Adipose tissue (tissue), 3 donors: ENCODE results near the gene LTBP2. TPM values are rescaled to one million over a fixed set of nuclear protein-coding genes. Genes with fewer than 3 reads are reported as not detected.

Experiments
- H3K27ac ChIP-seq: one replicate; pipeline ENCODE4 v1.5.1; 2013; ENCODE audit warnings: low read depth, low read length
- WGBS, 3 donors: extraction: QIAGEN DNeasy Blood & Tissue Kit; methylation state at CpG; one replicate each; pipeline ENCODE4 v1.1.7; 2013; 5-methylcytosine and 5-hydroxymethylcytosine counted together
- polyA plus RNA-seq, 3 donors: library from polyadenylated mRNA; stranded (reverse); fragments of 200-250 nt; gene quantifications; one replicate each; pipeline ENCODE4 v1.2.3, GENCODE V29; 2013
- donor health status: healthy with polysubstance abuse.
- donor health status: Bipolar disorder and iron deficiency.
- donor health status: healthy.

LTBP2 gene
- polyA plus RNA-seq, 3 donors, result 1.8 to 18.4 (median 13.9) TPM

DNA sequence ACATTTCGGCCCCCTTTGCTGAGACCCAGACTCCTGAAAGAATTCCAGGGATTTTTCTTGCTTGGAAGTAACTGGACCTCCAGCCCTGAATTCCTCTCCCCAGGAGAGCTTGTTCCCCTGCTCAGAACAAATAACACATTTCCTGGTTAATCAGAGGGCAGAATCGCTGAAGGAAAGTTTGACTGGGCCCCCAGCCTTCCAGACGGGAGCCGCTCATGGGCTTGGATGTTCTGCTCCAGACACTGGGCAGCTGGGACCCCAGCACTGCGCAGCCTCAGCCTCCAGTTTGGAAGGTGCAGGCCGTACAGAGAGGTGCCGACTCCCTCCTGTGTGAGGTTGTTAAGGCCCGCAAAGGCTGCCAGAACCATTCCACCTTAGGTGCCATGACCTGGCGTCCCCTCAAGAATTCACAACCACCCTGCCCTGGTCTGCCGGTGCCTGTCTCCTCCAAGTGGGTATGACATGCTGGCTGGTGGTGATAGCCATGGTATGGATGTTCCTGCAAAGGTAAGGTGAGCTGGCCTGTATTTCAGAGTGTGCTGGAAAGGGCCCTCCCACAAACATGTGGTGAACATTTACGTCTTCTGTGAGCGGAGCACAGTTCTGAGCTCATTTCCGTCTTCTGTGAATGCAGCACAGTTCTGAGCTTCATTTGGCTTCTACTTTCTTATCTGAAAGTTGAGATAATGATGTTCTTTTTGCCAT lies 5.1 kb upstream of the LTBP2 start:
- H3K27ac ChIP-seq, result no peak overlapping the region

DNA sequence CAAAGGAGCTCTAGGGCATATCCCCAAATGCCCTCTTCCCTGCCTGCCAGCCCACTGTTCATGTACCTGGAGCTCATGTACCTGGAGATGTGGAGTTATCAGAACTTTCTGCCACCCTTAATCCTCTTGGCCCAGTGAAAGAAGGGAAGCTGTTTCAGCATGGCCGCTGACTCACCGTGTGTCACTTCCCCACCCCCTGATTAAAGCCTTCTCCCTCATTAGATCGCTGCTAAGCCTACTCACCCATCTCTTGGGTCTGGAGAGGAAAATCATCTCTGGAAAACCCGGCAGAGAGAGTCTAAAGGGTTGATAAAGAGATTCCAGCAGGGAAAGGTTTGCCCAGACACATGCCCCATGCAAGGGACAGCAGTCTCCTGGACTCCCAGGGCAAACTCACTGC lies 4.5 kb upstream of the LTBP2 start:
- no peak overlapping the region for H3K27ac ChIP-seq
- WGBS, 3 donors, result 36 to 74% (median 41%) methylated on average over 4 of the region's 4 CpGs

More for the DNA sequence above, 5.1 kb upstream of the LTBP2 start:
- WGBS, 3 donors, result 83 to 93% (median 88%) methylated on average over 13 of the region's 13 CpGs

DNA sequence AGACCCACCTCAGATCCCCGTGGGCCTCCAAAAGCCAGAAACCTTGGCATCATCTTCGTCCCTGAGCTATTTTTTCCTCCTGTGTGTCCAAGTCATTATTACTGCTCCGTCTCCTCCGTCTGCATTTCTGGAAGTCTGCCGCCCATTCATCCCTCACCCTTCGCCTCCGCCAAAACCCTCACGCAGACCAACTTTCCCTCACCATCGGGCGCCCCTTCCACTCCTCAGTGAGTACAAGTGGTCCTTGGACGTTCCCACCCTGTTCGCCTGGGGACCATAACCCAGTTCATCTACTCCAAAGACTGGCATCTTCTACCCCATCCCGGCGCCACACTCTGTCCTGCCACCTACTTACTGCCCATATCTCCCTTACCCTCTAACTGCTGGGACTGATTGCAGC lies 3.7 kb upstream of the LTBP2 start:
- 92 to 96% (median 94%) methylated on average over 14 of the region's 14 CpGs for WGBS, 3 donors

DNA sequence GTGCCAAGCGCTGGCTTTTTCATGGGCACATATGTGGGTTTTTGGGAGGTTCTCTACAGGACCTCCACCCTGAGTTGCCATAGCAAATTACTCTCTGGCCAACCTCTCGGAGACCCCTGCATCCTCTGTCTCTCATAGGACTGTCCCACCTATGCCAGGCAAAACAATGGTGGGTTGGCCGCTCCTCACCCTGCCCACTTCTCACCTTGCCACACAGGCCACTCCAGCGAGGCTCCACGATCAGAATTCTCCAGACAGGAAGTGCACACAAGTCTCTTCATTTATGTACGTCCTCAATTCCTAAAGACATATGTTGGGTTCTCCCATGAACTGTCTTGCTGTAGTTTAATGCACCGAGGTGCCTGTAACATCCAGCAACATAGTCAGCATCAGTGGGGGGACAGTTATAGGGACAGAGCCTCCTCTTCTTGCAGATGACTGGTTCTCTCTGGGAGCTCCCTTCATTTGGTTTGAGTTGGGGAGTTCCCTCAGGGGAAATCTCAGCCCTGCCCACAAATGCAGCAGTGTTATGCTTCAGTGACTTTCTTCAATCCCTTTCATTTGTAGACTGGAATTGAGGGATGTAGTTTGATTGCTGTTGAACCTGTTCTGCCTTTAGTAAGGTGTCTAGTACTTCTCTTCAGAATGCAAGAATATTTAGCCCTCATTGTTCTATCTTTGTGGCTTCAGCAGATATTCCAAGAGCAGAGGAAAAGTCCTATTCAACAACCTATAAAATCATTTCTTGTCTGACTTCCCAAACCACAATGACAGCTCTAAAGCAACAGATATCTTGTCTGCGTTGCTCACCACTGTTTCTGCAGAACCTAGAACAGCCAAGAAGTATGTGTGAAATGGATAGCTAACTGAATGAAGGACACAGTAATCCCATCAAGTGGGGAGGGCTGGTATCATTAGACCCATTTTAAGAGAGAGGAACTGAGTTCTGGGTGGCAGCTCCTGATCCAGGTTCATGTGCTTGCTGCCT lies 2.8 kb upstream of the LTBP2 start:
- WGBS, 3 donors, result 78 to 88% (median 79%) methylated on average over 8 of the region's 8 CpGs
- no peak overlapping the region for H3K27ac ChIP-seq

More for the DNA sequence above, 3.7 kb upstream of the LTBP2 start:
- H3K27ac ChIP-seq, result no peak overlapping the region

DNA sequence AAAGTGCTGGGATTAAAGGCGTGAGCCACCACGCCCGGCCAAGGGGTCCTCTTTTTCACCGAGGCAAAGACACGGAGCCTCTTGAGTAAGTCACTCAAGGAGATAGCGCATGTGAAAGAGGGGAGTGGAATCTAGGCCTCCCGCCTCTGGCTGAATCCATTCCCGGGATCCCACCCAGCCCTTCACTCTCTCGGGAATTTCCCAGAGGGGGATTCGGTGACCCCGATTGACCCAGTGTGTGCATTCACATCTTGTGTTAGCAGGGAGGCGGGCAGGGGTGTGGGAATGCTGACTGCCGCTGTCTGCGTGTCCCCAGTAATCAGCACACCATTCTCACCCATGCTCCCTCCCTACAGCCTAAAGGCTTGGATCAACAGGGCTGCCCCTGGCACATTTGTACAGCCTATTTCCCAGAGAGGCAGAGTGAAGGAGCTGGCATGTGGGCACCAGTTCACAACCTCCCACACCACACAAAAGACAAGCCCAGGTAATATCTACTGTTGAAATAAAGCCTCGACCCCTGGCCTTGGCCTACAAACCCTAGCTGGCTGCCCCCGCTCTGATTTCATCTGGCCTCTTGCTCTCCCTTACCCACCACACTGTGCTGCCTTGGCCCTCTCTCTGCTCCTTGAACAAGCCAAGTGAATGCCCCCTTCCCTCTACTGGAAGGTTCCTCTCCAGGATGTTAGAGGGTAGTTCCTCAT lies 1.3 kb upstream of the LTBP2 start:
- no peak overlapping the region for H3K27ac ChIP-seq
- 56 to 77% (median 74%) methylated on average over 16 of the region's 16 CpGs for WGBS, 3 donors

DNA sequence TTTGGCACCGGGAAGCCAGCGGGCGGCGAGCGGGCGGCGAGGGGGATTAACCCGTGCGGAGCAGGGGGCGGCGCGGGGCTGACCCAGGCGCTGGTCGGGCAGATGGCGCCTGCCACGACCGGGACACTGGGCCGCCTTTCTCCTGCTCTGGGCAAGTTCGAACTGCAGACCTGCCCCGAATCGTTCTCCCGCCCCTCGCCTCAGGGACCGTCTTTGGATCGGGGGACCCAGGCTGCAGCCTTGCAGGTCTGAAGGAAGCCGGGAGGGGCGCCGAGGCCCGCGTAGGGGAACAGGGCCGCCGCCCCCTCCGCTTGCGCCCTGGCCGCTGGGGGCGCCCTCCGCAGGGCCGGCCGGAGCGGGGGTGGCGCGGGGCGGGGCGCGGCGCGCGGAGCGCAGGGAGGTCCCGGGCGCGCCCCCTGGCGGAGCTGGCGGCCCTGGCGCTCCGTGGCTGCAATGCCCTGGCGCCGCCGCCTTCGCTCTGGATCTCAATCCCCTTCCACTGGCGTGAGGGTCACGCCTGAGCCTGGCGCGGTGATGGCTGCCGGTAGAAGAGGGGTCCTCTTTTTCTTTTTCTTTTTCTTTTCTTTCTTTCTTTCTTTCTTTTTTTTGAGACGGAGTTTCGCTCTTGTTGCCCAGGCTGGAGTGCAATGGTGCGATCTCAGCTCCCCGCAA lies 449 bp upstream of the LTBP2 start:
- no peak overlapping the region for H3K27ac ChIP-seq
- WGBS, 3 donors, result 5 to 7% (median 5%) methylated on average over 47 to 69 of the region's 69 CpGs

DNA sequence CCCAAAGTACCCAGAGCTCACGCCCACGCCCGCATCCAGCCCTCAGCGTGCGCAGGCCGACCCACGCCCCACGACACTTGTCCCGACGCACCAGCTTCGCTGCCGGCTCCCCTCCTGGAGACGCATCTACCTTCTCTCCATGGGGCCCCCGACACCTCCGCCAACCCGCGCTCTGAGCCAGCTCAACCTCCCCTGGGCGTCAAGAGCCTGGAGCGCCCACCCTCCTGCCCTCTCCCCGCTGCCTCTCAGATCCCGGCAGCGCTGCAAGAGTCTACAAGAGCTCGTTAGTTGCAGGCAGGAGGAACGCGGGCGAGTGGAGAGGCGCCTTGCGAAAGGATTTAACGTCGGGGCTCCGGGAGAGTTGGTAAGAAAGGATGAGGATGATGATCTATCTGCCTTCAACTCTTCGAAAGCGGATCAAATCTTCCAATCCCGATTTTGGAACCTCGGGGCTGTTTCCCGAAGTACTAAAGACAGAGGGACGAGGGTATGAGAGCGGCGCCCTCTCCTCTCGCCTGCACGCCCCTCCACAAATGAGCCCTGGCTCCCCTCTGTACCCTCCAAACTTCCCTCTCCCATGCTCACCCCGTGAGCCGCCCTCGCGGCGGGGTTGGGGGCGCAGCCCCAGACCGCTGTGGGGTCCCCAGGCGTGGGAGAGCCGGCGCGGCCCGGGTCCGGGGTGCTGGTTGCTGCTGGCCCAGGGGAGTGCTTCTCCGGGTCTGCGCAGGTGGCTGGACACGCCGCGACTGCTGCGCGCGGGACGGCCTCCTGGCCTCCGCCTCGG lies 979 bp downstream of the LTBP2 start:
- H3K27ac ChIP-seq, result no peak overlapping the region
- 26 to 58% (median 28%) methylated on average over 65 of the region's 65 CpGs for WGBS, 3 donors

DNA sequence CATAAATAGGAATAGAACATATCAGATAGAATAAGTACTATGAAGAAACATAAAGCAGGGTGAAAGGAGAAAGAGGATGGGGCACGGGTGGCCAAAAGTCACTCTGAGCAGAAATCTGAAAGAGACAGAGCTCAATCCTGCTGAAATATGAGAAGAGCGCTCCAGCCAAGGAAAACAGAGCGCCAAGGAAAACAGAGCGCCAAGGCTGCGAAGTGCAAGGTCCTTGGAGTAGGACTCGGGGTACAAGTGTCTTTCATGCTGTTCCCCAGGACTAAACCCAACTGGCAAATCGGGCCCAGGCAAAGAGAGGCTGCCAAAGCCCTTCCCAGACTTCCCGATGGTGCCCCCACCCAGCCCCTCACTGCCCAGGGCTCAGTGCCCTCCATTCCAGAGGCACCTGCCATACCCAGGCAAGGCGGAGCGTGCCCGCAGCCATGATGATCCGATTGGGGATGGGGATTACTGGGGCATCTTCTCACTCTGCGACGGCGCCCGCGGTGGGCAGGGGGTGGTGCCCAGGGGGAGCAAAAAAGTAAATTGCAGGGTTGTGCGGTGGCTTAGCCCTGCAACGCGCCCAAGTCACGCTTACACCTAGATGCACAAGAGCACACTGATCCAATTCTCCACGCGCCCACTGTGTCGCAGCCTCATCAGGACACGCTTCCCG lies 1.7 kb downstream of the LTBP2 start:
- no peak overlapping the region for H3K27ac ChIP-seq
- WGBS, 3 donors, result 80 to 89% (median 85%) methylated on average over 25 to 26 of the region's 26 CpGs

DNA sequence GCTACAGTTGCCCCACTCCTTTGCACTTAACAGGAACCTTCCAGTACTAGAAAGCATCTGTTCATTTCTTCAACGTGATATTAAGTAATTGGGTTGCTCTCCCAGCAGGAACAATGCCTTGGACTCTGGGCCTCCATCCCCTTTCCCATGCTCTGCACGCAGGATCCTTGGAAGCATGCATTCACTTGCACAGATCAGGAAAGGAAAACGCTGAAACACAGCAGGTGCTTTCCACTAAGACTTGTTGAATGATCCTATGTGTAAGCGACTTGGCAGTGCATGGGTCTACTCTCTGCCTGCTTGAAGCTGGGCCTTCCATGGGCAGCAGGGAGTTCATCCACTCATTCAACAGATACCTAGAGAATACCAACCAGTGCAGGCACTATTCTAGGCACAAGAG lies 2.3 kb downstream of the LTBP2 start:
- WGBS, 3 donors, result 44 to 55% (median 54%) methylated on average over 4 of the region's 4 CpGs
- H3K27ac ChIP-seq, result no peak overlapping the region

DNA sequence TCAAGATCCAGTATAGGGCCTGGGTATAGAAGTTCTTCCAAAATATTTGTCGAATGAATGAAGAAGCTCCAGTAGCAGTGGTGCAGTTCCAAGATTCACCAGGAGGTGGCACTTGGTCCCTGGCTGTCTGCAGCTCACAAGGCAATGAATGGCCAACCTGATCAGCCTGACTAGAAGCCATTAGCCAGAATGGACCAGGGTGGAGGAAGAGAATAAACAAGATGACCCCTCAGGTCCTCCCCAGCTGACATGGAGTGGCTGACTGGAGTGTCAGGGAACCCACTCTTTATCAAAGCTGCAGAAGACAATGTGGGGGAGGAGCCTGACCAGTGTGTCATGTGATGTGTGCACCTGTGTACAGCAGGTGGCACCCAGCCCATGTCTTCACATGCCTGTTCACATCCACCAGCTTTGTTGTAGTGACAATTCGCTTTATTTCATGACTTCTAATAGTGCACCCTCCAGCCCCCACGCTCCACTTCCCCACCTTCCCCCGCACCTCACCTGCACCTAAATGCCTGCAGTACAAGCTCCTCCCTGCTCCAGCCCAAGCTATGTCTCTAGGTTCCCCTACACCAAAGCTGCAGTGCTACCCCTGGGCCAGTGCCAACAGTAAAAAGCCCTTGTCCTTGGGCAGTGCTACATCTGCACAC lies 3.0 kb downstream of the LTBP2 start:
- H3K27ac ChIP-seq, result no peak overlapping the region
- WGBS, 3 donors, result 18 to 66% (median 58%) methylated on average over 4 of the region's 4 CpGs

DNA sequence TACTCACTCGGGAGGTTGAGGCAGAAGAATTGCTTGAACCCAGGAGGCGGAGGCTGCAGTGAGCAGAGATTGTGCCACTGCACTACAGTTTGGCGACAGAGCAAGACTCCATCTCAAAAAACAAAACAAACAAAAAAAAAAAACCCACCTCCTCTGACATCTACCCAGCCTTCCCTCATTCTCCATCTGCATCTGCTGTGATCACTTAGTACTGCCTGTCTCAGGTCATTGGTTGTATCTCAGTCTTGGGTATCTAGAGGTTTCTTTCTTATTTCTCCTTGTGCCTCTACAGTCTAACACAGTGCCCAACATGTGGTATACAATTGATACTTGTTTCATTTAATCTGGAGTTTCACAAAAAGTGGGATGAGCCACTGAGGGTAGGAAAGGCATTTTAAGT lies 5.3 kb downstream of the LTBP2 start:
- no peak overlapping the region for H3K27ac ChIP-seq
- WGBS, 3 donors, result 91 to 95% (median 91%) methylated on average over 3 of the region's 3 CpGs

DNA sequence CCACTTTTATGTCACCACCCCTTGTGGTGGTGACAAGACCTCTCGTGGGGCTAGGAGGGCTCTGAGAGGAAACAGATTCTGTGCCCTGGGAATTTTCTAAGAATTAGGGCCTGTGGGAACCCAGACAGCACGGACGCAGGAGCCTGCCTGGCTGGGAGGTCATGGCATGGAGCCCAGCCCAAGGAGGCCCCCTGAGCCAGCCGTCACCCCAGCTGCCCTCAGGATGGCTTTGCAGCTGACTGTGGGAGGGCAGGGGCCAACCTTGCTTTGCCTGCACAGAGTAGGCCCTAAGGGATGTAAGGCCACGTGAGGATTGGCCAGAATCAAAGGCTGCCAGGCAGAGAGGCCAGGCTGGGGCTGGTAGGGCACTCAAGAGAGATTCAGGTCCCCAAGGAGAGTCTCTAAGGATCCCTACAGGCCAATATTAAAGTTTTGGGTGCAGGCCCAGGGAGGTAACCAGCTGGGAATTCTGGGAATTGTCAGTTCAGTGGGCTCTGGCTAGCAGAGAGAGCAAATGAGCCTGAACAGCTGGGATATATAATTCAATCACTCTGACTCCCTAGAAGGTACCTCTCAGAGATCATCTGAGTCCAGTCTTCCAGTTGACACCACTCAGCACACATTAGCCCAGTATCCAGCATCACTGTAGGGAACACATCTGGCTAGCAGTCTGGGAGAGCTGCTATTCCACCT lies 6.4 kb downstream of the LTBP2 start:
- no peak overlapping the region for H3K27ac ChIP-seq
- 60 to 79% (median 69%) methylated on average over 5 of the region's 5 CpGs for WGBS, 3 donors

DNA sequence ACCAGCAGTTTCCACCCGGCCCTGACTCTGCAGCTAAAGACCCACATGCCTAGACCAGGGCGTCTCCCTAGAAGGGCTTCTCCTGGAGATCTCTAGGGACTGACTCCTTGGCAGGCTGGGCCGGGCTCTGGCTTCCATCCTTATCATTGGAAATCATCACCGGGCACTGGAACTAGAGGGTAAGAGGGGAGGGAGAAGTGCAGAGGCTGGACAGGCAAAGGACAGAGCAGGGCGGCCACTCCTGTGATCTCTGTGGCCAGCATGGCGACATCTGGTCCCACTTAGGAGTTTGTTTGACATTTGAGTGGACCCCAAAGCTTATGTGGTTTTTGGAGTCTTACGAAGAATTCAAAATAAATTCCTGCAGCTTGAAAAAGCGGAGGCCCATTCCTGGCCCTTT lies 7.1 kb downstream of the LTBP2 start:
- 75 to 90% (median 81%) methylated on average over 8 of the region's 8 CpGs for WGBS, 3 donors
- H3K27ac ChIP-seq, result no peak overlapping the region

DNA sequence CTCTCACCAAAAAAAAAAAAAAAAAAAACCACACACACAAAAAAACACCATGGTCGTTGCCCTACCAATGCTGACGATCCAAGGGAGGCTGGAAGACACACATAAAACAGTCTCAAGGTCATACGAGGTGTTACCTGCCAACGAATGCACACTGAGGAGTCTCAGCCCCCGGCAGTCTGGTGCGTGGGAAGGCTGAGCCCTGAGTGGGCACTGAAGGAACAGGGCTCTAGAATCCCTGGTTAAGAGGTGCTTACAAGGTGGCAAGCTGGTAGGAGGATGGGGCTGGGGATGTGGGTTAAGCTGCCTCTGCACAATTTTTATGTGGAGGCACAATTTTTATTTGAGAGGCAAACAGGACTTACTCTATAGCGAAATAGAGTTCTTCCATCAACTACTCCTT lies 7.9 kb downstream of the LTBP2 start:
- no peak overlapping the region for H3K27ac ChIP-seq
- 68 to 81% (median 81%) methylated on average over 7 of the region's 7 CpGs for WGBS, 3 donors

DNA sequence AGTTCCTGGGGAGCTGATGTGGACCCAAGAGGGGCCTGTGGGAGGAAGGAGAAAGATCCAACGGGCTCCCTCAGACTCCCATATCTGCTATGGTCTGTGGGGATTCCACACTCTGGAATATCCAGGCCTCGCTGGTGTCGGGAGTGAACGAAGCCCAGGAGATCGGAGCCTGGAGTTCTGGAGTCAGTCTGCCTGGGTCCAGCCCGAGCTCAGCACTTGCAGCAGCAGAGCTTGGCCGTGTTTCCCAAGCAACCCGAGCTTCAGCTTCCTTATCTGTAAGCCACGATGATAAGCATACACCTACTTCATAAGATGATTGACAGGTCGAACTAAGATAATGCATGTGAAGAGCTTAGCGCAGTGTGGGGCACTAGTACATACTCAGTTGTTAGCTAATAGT lies 10.1 kb downstream of the LTBP2 start:
- H3K27ac ChIP-seq, result no peak overlapping the region
- 59 to 77% (median 76%) methylated on average over 11 of the region's 11 CpGs for WGBS, 3 donors

DNA sequence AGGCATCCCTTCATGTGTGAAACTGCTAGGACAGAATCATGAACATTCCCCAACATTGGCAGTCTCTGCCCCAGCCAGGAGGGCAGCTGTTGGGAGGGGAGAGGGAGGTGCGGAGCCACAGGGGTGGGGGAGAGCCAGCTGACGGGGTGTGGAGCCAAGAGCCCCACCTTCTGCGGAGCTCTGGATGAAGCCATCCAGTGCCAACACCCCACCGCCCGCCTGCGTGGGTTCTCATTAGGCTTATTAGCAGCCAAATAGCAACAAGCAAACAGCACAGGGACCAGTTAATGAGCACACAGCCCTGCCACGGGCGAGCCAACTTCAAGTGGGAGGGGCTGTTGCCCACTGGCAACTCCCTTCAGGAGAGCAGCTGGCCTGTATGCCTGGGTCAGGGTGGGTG lies 12.1 kb downstream of the LTBP2 start:
- H3K27ac ChIP-seq, result no peak overlapping the region
- WGBS, 3 donors, result 76 to 88% (median 85%) methylated on average over 8 of the region's 8 CpGs
